Measurements from ENCODE around the gene ASIC2. TPM values are rescaled to one million over a fixed set of nuclear protein-coding genes. Genes with fewer than 3 reads are reported as not detected.

Gene ASIC2
- total RNA-seq, 1 experiment from 2014 or later: not detected

DNA sequence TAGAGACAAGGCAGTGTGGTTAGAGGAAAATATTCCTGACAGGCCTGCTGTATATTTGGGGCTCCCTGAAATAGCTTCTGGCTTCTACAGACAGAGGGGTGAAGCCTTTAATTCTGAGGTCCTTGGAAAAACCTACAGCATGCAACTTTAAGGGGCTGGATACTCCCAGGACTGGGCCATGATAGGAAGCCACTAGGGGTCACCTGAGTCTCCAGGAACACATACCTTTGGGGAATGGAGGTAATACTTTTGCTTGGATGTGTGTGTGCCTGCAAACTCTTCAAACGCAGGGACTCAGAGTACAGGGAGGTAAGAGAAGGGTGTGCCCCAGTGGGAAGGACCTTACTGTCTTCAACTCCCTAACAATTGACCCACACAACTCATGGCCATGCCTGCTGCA is 4.1 kb downstream of the ASIC2 start:
- no TSS peak for BruUV-seq (replicated peaks)
- H3K4me2 ChIP-seq (ENCODE audit: low read length): no peak overlapping the region
- intact Hi-C loops (cut with micrococcal nuclease): no loop called here
- DNase-seq (ENCODE audit: low read depth, low spot score) (no peak), ATAC-seq (no peak)
- H3K9ac ChIP-seq (ENCODE audit: low read length): no peak overlapping the region
- no peaks in the 10 kb centered on the region for H3K9me2 ChIP-seq (ENCODE audit: insufficient read depth)
- H3K27me3 ChIP-seq (ENCODE audit: insufficient read depth, low read length): no peaks in the 10 kb centered on the region
- H3K27ac ChIP-seq (ENCODE audit: low read depth, low read length): no peak overlapping the region
- H3K4me1 ChIP-seq (ENCODE audit: control insufficient read depth in 1 of 2, insufficient read depth in 2 of 2, low read length in 2 of 2): no peaks in the 10 kb centered on the region
- ChIA-PET RAD21 (ENCODE audit: low non-redundant PET in 1 of 2, low total read pairs in 2 of 2, uncharacterized antibody in 2 of 2, unreplicated experiment in 2 of 2) (no interaction called here), CTCF (no interaction called here), POLR2A (no interaction called here)
- H3K79me2 ChIP-seq (ENCODE audit: insufficient read depth, low read length): no peaks in the 10 kb centered on the region
- H3K4me3 ChIP-seq (replicated peaks in 1 of 2; ENCODE audit: low read depth in 1 of 2, low read length in 2 of 2): no peak overlapping the region
- H3K36me3 ChIP-seq (ENCODE audit: control insufficient read depth in 1 of 2, insufficient read depth in 2 of 2, low read length in 2 of 2): no peaks in the 10 kb centered on the region
- H4K20me1 ChIP-seq (ENCODE audit: insufficient read depth): no peaks in the 10 kb centered on the region
- no peak overlapping the region for H2AFZ ChIP-seq (ENCODE audit: low read depth, low read length, poor library complexity, severe bottlenecking)
- H3K9me3 ChIP-seq (ENCODE audit: control insufficient read depth in 1 of 2, insufficient read depth in 1 of 2, low read depth in 1 of 2, low read length in 2 of 2): no peaks in the 10 kb centered on the region
- TF ChIP-seq ZFX (IDR thresholded peaks at IDR 0.05): no peak
- TF ChIP-seq ZNF274 (IDR thresholded peaks at IDR 0.05; ENCODE audit: low read depth, low read length): no peak
- TF ChIP-seq EZH2phosphoT487 (IDR thresholded peaks at IDR 0.05; ENCODE audit: borderline replicate concordance): no peak
- TF ChIP-seq, protein P1, sequence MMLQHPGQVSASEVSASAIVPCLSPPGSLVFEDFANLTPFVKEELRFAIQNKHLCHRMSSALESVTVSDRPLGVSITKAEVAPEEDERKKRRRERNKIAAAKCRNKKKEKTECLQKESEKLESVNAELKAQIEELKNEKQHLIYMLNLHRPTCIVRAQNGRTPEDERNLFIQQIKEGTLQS (IDR thresholded peaks at IDR 0.05): no peak
- no peak for TF ChIP-seq ZBTB33 (IDR thresholded peaks at IDR 0.05; ENCODE audit: extremely low read depth, insufficient replicate concordance, low read length)
- no peak for TF ChIP-seq RAD21 (IDR thresholded peaks at IDR 0.05; ENCODE audit: low read depth)
- no peak for TF ChIP-seq ELF1 (IDR thresholded peaks at IDR 0.05; ENCODE audit: borderline replicate concordance, low read depth)
- no peak for TF ChIP-seq EZH2 (IDR thresholded peaks at IDR 0.05)
- no peak for TF ChIP-seq JUND (IDR thresholded peaks at IDR 0.05)
- no peak for TF ChIP-seq CEBPB (IDR thresholded peaks at IDR 0.05; ENCODE audit: low read depth)
- TF ChIP-seq TCF7L2 (IDR thresholded peaks at IDR 0.05; ENCODE audit: borderline replicate concordance, extremely low read depth, insufficient read depth, insufficient read length): no peak
- TF ChIP-seq SIN3A (IDR thresholded peaks at IDR 0.05; ENCODE audit: low read depth): no peak
- TF ChIP-seq POLR2A (IDR thresholded peaks at IDR 0.05; ENCODE audit: borderline replicate concordance, extremely low read depth, insufficient read depth, insufficient read length): no peak
- TF ChIP-seq, protein P2, sequence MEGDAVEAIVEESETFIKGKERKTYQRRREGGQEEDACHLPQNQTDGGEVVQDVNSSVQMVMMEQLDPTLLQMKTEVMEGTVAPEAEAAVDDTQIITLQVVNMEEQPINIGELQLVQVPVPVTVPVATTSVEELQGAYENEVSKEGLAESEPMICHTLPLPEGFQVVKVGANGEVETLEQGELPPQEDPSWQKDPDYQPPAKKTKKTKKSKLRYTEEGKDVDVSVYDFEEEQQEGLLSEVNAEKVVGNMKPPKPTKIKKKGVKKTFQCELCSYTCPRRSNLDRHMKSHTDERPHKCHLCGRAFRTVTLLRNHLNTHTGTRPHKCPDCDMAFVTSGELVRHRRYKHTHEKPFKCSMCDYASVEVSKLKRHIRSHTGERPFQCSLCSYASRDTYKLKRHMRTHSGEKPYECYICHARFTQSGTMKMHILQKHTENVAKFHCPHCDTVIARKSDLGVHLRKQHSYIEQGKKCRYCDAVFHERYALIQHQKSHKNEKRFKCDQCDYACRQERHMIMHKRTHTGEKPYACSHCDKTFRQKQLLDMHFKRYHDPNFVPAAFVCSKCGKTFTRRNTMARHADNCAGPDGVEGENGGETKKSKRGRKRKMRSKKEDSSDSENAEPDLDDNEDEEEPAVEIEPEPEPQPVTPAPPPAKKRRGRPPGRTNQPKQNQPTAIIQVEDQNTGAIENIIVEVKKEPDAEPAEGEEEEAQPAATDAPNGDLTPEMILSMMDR (IDR thresholded peaks at IDR 0.05 in 2 of 3, conservative IDR thresholded peaks at IDR 0.05 in 1 of 3; ENCODE audit: borderline replicate concordance in 1 of 3, insufficient read depth in 1 of 3, low read depth in 2 of 3, low read length in 2 of 3): no peak
- TF ChIP-seq CBX3 (IDR thresholded peaks at IDR 0.05; ENCODE audit: low read depth): no peak
